Hepatocyte (in vitro differentiated cells): Measurements from ENCODE around the gene PKD1L1.

Experiments used
- CTCF ChIP-seq: fragments of 200-600 bp; sonication (generic); IDR thresholded peaks from 2 replicates; pipeline ENCODE4 v1.5.1; 2016; ENCODE audit warnings: antibody characterized with exemption, mild to moderate bottlenecking; ENCODE audit not compliant: poor library complexity
- EZH2 ChIP-seq: fragments of 200-600 bp; sonication (generic); IDR thresholded peaks from 2 replicates; pipeline ENCODE4 v1.6.1; 2016; ENCODE audit warnings: antibody characterized with exemption, mild to moderate bottlenecking, borderline replicate concordance
- EZH2phosphoT487 ChIP-seq: fragments of 200-600 bp; sonication (generic); IDR thresholded peaks from one replicate; pipeline ENCODE4 v1.6.1; 2018; ENCODE audit warnings: antibody characterized with exemption, mild to moderate bottlenecking, low read depth, moderate library complexity; ENCODE audit not compliant: unreplicated experiment, severe bottlenecking

- TF ChIP-seq CTCF (no peak), EZH2phosphoT487 (no peak), EZH2 (no peak)
Measured at GRCh38 chr7:47878662-47879061, 69.6 kb downstream of the PKD1L1 start.
